HG02970 (cell line): ENCODE measurements around the gene SEMA4D.

Source experiments
- ATAC-seq: cut with Tn5 transposase; IDR thresholded peaks from one replicate; pipeline ENCODE4 v1.9.1; 2021; ENCODE audit warnings: mild to moderate bottlenecking, moderate library complexity, moderate number of reproducible peaks; ENCODE audit not compliant: unreplicated experiment, low FRiP score

The SEMA4D gene

GRCh38 chr9:89435071-89435823 lies 62.7 kb downstream of the SEMA4D start:
- ATAC-seq = no peak

- ATAC-seq = no peak
These were observed 63.3 kb downstream of the SEMA4D start for GRCh38 chr9:89434636-89435035.

GRCh38 chr9:89433826-89434225 lies 64.1 kb downstream of the SEMA4D start:
- no peak for ATAC-seq

- no peak for ATAC-seq
These were observed 64.9 kb downstream of the SEMA4D start for GRCh38 chr9:89432986-89433530.

- ATAC-seq = no peak
These were observed 65.8 kb downstream of the SEMA4D start for GRCh38 chr9:89431930-89432725.

GRCh38 chr9:89430995-89431394 lies 66.9 kb downstream of the SEMA4D start:
- ATAC-seq = no peak

- no peak for ATAC-seq
These were observed 68.7 kb downstream of the SEMA4D start for GRCh38 chr9:89428901-89429890.

GRCh38 chr9:89428222-89428761 lies 69.6 kb downstream of the SEMA4D start:
- ATAC-seq = no peak

- no peak for ATAC-seq
These were observed 70.2 kb downstream of the SEMA4D start for GRCh38 chr9:89427621-89428221.

- peak; percentile 54 for ATAC-seq
These were observed 71.4 kb downstream of the SEMA4D start for GRCh38 chr9:89426384-89426961.

- no peak for ATAC-seq
These were observed 72.0 kb downstream of the SEMA4D start for GRCh38 chr9:89425921-89426383.

GRCh38 chr9:89425024-89425805 lies 72.7 kb downstream of the SEMA4D start:
- no peak for ATAC-seq

- no peak for ATAC-seq
These were observed 75.5 kb downstream of the SEMA4D start for GRCh38 chr9:89422151-89422975.

- ATAC-seq = no peak
These were observed 76.3 kb downstream of the SEMA4D start for GRCh38 chr9:89421595-89421994.

- no peak for ATAC-seq
These were observed 77.3 kb downstream of the SEMA4D start for GRCh38 chr9:89420397-89421178.

GRCh38 chr9:89419978-89420394 lies 77.9 kb downstream of the SEMA4D start:
- no peak for ATAC-seq
